ENCODE measurements around the gene METTL9.

DNA sequence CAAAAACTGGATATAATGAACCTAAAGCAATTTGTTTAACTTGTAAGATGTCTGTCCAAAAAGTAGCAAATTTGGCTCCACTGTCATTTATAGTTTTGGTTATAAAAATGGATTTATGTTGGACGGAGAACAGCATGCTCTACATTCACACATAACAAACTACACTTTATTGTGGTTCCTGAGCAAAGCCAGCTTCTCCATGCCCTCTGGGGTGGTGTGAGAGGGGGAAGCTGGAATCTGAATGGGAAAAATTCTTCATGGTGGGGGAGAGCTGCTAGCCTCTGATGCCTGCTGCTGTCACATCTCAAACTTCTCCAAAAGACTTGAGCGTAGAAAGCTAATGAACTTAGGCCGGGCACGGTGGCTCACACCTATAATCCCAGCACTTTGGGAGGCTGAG is 9.8 kb upstream of the METTL9 start:
- TF ChIP-seq, protein P1, sequence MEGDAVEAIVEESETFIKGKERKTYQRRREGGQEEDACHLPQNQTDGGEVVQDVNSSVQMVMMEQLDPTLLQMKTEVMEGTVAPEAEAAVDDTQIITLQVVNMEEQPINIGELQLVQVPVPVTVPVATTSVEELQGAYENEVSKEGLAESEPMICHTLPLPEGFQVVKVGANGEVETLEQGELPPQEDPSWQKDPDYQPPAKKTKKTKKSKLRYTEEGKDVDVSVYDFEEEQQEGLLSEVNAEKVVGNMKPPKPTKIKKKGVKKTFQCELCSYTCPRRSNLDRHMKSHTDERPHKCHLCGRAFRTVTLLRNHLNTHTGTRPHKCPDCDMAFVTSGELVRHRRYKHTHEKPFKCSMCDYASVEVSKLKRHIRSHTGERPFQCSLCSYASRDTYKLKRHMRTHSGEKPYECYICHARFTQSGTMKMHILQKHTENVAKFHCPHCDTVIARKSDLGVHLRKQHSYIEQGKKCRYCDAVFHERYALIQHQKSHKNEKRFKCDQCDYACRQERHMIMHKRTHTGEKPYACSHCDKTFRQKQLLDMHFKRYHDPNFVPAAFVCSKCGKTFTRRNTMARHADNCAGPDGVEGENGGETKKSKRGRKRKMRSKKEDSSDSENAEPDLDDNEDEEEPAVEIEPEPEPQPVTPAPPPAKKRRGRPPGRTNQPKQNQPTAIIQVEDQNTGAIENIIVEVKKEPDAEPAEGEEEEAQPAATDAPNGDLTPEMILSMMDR (conservative IDR thresholded peaks at IDR 0.05; ENCODE audit: low read depth in 2 of 2): no peak
- TF ChIP-seq JUNB (IDR thresholded peaks at IDR 0.05; ENCODE audit: unreplicated experiment) (no peak), POLR2AphosphoS5 (IDR thresholded peaks at IDR 0.05; ENCODE audit: low read depth) (no peak), EZH2 (IDR thresholded peaks at IDR 0.05; ENCODE audit: low read depth, unreplicated experiment) (no peak), NANOG (IDR thresholded peaks at IDR 0.05; ENCODE audit: borderline replicate concordance) (no peak)
- TF ChIP-seq, protein P2, sequence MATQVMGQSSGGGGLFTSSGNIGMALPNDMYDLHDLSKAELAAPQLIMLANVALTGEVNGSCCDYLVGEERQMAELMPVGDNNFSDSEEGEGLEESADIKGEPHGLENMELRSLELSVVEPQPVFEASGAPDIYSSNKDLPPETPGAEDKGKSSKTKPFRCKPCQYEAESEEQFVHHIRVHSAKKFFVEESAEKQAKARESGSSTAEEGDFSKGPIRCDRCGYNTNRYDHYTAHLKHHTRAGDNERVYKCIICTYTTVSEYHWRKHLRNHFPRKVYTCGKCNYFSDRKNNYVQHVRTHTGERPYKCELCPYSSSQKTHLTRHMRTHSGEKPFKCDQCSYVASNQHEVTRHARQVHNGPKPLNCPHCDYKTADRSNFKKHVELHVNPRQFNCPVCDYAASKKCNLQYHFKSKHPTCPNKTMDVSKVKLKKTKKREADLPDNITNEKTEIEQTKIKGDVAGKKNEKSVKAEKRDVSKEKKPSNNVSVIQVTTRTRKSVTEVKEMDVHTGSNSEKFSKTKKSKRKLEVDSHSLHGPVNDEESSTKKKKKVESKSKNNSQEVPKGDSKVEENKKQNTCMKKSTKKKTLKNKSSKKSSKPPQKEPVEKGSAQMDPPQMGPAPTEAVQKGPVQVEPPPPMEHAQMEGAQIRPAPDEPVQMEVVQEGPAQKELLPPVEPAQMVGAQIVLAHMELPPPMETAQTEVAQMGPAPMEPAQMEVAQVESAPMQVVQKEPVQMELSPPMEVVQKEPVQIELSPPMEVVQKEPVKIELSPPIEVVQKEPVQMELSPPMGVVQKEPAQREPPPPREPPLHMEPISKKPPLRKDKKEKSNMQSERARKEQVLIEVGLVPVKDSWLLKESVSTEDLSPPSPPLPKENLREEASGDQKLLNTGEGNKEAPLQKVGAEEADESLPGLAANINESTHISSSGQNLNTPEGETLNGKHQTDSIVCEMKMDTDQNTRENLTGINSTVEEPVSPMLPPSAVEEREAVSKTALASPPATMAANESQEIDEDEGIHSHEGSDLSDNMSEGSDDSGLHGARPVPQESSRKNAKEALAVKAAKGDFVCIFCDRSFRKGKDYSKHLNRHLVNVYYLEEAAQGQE (IDR thresholded peaks at IDR 0.05; ENCODE audit: unreplicated experiment): no peak
- TF ChIP-seq, protein P3, sequence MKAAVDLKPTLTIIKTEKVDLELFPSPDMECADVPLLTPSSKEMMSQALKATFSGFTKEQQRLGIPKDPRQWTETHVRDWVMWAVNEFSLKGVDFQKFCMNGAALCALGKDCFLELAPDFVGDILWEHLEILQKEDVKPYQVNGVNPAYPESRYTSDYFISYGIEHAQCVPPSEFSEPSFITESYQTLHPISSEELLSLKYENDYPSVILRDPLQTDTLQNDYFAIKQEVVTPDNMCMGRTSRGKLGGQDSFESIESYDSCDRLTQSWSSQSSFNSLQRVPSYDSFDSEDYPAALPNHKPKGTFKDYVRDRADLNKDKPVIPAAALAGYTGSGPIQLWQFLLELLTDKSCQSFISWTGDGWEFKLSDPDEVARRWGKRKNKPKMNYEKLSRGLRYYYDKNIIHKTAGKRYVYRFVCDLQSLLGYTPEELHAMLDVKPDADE (IDR thresholded peaks at IDR 0.05): no peak

Data from GM23338 (cell line).